NCI-H2029 (cell line): ENCODE data around the gene BSCL2.
"Not testable (repeated sequence)": the region's sequence is repeated elsewhere in the genome, so short reads cannot be mapped to it uniquely, and the experiment has no call there.

Experiments
- DNase-seq: peaks from one replicate; lab custom pipeline; 2025; lab: John Stamatoyannopoulos, UW

BSCL2 gene

GRCh38 chr11:62707277-62707861 lies at the start of gene BSCL2, which contains the start of gene GNG3:
Gene BSCL2, minus strand, starts transcription at chr11:62707424. Its CDS starts 229 bp downstream, at chr11:62707195.
Gene GNG3, plus strand, starts transcription at chr11:62707676. Its CDS starts 620 bp downstream, at chr11:62708296.
- no peak for DNase-seq

DNA sequence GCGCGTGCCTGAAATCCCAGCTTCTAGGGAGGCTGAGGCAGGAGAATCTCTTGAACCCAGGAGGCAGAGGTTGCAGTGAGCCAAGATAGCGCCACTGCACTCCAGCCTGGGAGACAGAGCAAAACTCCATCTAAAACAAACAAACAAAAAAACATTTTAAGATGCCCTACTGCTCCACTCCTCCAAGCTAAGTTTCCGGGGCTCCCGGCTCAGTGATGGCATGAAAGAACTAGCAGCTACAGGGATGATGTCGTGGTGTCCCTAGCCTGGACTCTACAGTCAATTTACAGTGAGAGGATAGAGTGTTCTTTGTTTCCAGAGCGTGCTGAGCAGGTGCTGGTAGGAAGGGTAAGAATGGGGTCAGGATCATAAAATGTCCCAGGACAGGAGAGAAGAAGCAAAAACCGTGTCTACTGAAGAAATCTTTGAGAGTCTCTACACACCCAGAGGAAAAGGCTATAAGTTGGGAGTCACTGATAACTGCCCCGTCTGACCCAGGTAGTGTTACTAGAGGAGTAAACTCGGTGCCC lies 47.9 kb upstream of the BSCL2 start:
- DNase-seq, result no peak

- DNase-seq, result peak; percentile 99
These were observed 46.7 kb upstream of the BSCL2 start, which contains the start of gene ZBTB3 for GRCh38 chr11:62753736-62754603. Gene ZBTB3, minus strand, starts transcription at chr11:62754160. Its CDS starts 496 bp downstream, at chr11:62753664.

DNA sequence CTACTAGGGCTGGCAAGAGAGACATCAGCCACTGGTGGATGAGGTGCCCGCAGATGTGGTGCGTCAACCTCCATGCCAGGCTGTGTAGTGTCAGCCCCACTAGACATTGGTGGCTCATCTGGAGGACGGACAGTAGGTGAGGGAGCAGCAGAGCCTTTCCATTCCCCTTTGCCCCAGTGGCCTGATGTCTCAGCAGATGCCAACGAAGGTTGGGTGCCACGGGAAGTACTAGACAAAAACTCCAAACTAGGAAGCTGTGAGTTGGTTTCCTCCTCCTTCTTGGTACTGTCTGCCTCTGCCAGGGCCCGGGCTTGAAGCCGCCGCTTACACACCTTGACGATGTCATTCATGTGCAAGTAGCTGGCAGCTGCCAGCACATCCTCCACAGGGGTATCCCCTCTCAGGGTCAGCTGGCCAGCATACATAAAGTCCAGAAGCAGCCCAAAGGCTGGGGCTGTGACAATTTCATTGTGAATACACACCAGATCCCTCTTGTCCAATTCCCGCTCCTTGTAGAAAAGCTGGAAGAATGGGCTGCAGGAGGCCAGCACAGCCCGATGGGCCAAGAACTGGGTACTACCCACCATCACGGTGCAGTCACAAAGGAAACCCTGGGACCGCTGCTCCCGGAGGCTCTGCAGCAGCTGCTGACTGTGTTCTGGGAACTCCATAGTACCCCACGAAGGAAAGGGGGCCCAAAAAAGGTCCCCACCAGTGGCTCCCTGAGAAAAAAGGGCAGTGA lies 45.9 kb upstream of the BSCL2 start:
- no peak for DNase-seq

DNA sequence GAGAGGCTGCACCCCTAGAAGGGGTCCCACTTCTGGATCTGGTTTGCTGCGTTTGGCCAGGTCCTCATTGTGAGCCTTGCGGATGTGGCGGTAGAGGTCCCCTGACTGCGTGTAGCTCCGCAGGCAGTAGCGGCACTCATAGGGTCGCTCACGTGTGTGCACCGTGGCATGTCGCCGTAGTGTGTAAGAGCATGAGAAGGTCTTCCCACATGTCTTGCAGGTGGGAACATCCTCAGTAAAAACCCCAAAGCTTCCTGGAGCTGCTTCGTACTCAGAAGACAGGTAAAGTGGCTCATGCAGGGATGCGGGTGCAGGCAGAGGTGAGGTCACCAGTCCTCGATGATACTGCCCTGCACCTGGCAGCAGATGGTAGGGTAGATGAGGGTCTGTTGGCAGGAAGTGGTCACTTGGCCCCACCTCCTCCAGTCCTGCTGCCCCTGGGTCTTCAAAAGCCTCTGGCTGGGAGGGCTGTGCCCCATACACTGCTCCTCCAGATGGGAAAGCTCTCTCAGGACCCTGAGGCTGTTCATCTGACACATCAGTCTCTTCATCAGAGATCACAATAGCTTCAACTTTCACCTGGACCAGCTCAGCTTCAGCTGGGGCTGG lies 45.1 kb upstream of the BSCL2 start:
- no peak for DNase-seq

DNA sequence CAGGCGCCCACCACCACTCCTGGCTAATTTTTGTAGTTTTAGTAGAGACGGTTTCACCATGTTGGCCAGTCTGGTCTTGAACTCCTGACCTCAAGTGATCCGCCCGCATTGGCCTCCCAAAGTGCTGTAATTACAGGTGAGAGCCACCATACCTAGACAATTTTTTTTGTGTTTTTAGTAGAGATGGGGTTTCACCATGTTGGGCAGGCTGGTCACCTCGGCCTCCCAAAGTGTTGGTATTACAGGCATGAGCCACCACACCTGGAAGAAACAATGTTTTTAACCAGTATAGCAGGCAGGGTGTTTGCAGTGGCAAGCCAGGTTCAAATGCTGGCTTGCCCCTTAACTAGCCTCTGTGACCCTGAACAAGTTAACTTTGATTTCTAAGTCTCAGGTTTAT lies 42.7 kb upstream of the BSCL2 start:
- not testable (repeated sequence) for DNase-seq

- no peak for DNase-seq
These were observed 40.4 kb upstream of the BSCL2 start for GRCh38 chr11:62747475-62748160.

DNA sequence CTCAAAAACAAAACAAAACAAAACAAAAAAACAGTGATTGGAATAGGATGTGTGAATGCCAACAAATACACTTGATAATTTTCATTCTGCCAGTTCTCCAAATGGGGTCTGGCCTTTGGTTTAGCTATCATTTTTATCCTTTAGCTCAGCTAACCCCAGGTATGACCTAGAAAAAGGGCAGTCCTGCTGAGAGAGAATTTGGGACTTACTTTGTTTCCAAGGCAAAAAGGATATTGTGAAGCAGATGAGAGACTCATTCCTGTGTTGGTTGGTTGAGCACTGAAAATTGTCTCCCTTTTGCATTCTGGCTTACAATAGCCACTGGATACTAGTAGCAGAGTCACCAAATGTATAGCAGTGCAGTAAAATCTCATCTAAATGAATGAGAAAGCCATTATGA lies 30.0 kb upstream of the BSCL2 start:
- DNase-seq, result no peak

- no peak for DNase-seq
These were observed 25.6 kb upstream of the BSCL2 start for GRCh38 chr11:62732830-62733229.

DNA sequence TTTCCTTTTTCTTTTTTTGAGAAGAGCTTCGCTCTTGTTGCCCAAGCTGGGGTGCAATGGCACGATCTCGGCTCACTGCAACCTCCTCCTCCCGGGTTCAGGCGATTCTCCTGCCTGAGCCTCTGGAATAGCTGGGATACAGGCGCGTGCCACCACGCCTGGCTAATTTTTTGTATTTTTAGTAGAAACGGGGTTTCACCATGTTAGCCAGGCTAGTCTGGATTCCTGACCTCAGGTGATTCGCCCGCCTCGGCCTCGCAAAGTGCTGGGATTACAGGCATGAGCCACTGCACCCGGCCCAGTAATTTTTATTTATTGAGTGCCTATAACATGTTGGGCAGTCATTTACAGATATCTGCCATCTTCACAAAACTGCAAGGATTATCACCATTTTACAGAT lies 22.9 kb upstream of the BSCL2 start:
- not testable (repeated sequence) for DNase-seq

- DNase-seq, result peak; percentile 89
These were observed 21.2 kb upstream of the BSCL2 start, which contains the start of gene TTC9C for GRCh38 chr11:62728171-62728988. Gene TTC9C, plus strand, starts transcription at chr11:62728486. Its CDS starts 363 bp downstream, at chr11:62728849.

DNA sequence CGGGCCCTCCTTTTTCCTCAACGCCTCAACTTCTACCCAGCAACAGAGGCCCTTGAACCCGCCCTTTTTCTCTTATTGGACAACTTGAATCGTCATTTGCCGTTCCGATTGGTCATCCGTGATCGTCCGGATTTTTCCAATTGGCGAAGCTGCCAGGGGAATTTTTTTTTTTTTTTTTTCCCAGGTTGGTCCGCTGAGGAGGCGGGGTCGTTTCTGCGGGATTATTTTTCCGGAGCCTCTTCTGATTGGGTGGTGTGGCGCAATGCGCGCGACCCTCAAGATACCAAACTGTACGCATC lies 20.6 kb upstream of the BSCL2 start:
- peak; percentile 99 for DNase-seq

DNA sequence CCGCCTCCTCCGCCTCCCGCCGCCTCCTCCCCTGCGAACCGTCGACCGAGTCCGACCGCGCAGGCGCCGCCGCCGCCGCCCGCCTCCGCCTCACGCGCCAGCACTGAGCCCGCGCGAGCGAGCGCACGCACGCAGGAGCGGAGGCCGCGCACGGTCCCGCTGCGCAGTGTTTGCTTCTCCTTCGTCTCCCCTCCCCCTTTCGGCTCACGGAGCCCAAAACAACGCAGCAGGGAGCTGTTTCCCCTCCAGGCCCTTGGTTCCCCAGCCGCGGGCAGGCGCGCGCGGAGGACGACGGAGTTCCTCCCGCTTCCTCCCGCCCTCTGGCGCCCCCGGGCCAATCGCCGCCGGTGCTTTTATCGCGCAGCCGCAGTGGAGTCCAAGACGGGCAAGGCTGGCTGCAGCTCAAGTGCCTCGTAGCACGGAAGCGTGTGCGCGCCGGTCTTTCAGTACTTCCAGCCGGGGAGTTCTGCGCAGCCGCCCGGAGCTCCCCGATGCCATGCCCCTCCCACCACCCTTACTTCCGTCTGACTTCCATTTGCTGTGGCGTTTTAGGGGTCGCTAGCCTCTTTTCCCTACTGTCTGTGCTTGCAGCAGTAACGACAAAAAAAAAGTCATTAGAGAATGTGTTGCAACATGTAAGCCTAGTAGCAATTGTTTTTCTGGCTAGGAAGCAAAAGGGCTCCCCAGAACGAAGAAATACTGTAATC lies 20.1 kb upstream of the BSCL2 start, which contains the start of gene HNRNPUL2:
Gene HNRNPUL2 (minus strand): TSS at position 293 of the 707 bp plus-strand sequence. CDS start 301 bp downstream, outside the sequence.
- peak; percentile 98 for DNase-seq

GRCh38 chr11:62726915-62727164 lies 19.6 kb upstream of the BSCL2 start:
- DNase-seq, result no peak

DNA sequence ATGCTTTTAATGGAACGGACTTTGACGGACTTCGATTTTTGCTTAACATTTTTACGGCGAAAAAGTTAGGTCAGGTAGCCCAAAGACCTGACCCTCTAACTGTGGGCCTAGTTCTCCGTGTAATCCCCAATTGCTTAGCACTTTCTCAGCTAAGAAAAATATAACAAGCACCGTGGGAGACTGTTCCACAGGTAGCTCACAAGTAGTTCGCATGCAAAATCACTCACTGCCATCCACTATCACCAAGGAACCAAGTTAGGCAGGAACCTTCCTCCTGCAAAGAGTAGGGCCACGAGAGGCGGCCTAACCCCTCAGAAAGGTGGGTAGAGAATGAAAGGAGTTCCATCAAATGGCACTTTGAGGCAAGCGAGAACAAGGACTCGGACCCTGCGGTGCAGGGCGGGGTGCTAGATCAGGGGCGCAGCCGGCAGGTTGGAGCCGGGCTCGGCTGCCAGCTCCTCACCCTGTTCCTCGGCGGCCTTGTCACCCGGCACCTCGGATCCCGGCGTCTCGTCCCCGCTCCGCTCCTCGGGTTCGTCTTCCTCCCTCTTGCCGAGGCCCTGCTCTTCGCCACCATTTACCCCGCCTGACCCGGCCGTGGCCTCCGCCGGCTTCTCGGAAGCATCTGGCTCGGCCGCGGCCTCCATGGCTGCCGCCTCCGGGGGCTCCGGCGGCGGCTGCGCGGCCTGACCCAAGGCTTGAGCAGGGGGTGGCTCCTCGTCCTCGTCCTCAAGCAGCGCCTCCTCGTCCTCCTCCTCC lies 19.1 kb upstream of the BSCL2 start:
- DNase-seq, result no peak

GRCh38 chr11:62725646-62726045 lies 18.4 kb upstream of the BSCL2 start:
- DNase-seq, result no peak

DNA sequence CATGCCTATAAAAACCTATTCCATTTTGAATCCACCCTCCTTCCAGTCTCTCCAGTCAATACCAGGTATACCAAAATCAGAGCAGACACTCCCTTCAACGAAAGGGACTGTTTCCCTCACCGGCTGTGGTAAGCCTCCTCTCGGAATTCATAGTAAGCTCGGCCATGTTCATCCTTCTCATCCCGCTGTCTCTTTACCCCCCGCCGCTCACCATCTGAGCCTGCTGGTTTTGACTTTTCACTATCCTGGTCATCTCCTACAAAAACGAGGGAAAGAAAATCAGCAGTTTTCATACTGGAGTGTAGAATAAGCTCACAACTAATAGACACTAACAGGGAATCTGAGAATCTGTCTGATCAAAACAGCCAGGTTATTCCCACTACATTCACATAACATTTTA lies 16.9 kb upstream of the BSCL2 start:
- no peak for DNase-seq

DNA sequence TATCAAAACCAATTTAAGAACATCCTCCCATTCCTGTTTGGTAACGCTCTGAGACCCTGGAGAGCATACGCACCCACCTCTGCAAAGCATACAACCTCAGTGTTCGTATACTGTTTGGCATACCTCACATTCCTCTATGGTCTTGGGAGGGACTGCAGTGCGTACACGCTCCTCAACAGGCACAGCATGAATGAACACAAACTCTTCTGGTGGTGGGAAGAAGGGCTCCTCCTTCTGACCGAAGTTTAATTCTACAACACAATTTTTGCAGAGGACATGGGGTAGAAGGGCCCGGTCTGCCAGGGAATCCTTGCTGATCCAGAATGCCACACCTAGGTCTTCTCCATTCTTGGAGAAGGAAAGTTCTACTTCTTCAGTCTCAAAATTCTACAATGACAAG lies 14.8 kb upstream of the BSCL2 start:
- DNase-seq, result no peak

DNA sequence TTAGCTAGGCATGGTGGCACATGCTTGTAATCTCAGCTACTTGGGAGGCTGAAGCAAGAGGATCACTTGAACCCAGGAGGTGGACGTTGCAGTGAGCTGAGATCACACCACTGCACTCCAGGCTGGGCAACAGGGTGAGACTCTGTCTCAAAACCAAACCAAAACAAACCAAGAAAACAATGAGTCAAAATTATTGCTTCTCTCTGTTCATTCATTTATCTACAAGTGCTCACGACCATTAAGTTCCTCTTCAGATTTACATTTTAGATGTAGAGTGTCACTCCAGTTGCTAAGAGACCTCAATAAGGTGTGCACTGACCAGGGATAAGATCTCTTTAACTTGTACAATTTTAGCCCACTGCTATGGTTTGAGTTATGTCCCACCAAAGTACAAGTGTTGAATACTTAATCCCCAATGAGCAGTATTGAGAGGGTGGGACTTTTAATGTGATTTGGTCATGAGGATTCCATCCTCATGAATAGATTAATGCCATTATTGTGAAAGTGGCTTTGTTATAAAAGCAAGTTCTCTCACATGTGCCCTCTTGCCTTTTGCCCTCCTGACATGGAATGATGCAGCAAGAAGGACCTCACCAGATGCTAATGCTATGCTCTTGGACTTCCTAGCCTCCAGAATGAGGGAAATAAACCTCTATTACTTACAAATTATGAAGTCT lies 12.2 kb upstream of the BSCL2 start:
- DNase-seq, result no peak
